CD4-positive, alpha-beta T cell (primary cell): ENCODE measurements around the gene AFF3. TPM values are rescaled to one million over a fixed set of nuclear protein-coding genes. Genes with fewer than 3 reads are reported as not detected.

ENCODE experiments used
- ATAC-seq: fragments of 200-7000 bp; cut with Tn5 transposase; one replicate; pipeline ENCODE4 v1.10.0; 2022; ENCODE audit warnings: mild to moderate bottlenecking; ENCODE audit not compliant: poor library complexity
- CTCF ChIA-PET: fragments of 350-600 bp; sonication (Branson Sonifier 250); formaldehyde crosslinking; loops from one replicate; lab custom pipeline; 2021; ENCODE audit warnings: antibody characterized with exemption, inconsistent platforms; lab: Charles Lee
- POLR2A ChIA-PET: fragments of 350-600 bp; sonication (Branson Sonifier 250); formaldehyde crosslinking; loops from one replicate; lab custom pipeline; 2021; ENCODE audit warnings: antibody characterized with exemption, inconsistent platforms; lab: Charles Lee
- DNase-seq, 14 experiments: peaks; one replicate each; pipeline ENCODE4 v3.0.0-alpha.2; 2013 to 2020; ENCODE audit warnings: mixed read lengths in 2 of 14
- H3K27ac ChIP-seq, 2 donors: one replicate each; pipeline versions ENCODE4 v1.5.1 to v1.7.0; 2013; ENCODE audit warnings: low read length in 2 of 2, low read depth in 1 of 2, mild to moderate bottlenecking in 1 of 2
- H3K27me3 ChIP-seq, 2 experiments: 1 replicate in 1 of 2; 2 replicates in 1 of 2; pipeline versions ENCODE4 v1.6.1 to v1.7.0; 2013; ENCODE audit warnings: low read length in 2 of 2, control low read depth in 1 of 2, mild to moderate bottlenecking in 1 of 2, moderate library complexity in 1 of 2; ENCODE audit not compliant: insufficient read depth in 2 of 2, control insufficient read depth in 1 of 2
- H3K36me3 ChIP-seq: one replicate; pipeline ENCODE4 v1.6.1; 2013; ENCODE audit warnings: low read length, control low read depth; ENCODE audit not compliant: insufficient read depth
- H3K4me1 ChIP-seq: one replicate; pipeline ENCODE4 v1.6.1; 2013; ENCODE audit warnings: low read length, control low read depth; ENCODE audit not compliant: insufficient read depth
- H3K4me3 ChIP-seq: one replicate; pipeline ENCODE4 v1.5.1; 2013; ENCODE audit warnings: mild to moderate bottlenecking, low read length, moderate library complexity
- H3K9me3 ChIP-seq, 2 experiments: 1 replicate in 1 of 2; 2 replicates in 1 of 2; pipeline versions ENCODE4 v1.6.1 to v1.7.0; 2013; ENCODE audit warnings: low read length in 2 of 2, mild to moderate bottlenecking in 2 of 2, control low read depth in 1 of 2, moderate library complexity in 1 of 2; ENCODE audit not compliant: control insufficient read depth in 1 of 2, insufficient read depth in 1 of 2
- H3K27ac Mint-ChIP-seq: one replicate; pipeline ENCODE4 v1.8.0; 2020; ENCODE audit warnings: mixed read lengths
- H3K27me3 Mint-ChIP-seq: one replicate; pipeline ENCODE4 v1.8.0; 2021; ENCODE audit warnings: mixed read lengths
- H3K36me3 Mint-ChIP-seq: one replicate; pipeline ENCODE4 v1.8.0; 2021; ENCODE audit warnings: low read depth, mixed read lengths
- H3K4me1 Mint-ChIP-seq: one replicate; pipeline ENCODE4 v1.8.0; 2021; ENCODE audit warnings: low read depth, mixed read lengths
- H3K4me3 Mint-ChIP-seq: one replicate; pipeline ENCODE4 v1.8.0; 2020; ENCODE audit warnings: mild to moderate bottlenecking, mixed read lengths
- H3K9me3 Mint-ChIP-seq: one replicate; pipeline ENCODE4 v1.8.0; 2020; ENCODE audit warnings: mixed read lengths
- intact Hi-C, 2 experiments: fragments of 100-400 bp; cut with DNase I in 1 of 2; cut with micrococcal nuclease in 1 of 2; formaldehyde crosslinking; loops; one replicate each; pipeline versions ENCODE4 v1.15.1 to v1.9.0; 2023 to 2025; cut with DNase I, micrococcal nuclease
- total RNA-seq, 174 experiments: library from RNA in 2 of 174; stranded (reverse) in 2 of 174; gene quantifications; one replicate each; pipeline ENCODE4 v1.2.3 and lab custom pipeline; 2021 to 2026
- TF ChIP-seq, protein P1 (sequence below): fragments of 200-600 bp; IDR thresholded peaks from one replicate; pipeline ENCODE4 v1.8.0; 2022; ENCODE audit warnings: antibody characterized with exemption, mild to moderate bottlenecking

The AFF3 gene
- total RNA-seq, 2 experiments from 2014 or later = 15.4 to 15.7 TPM

DNA sequence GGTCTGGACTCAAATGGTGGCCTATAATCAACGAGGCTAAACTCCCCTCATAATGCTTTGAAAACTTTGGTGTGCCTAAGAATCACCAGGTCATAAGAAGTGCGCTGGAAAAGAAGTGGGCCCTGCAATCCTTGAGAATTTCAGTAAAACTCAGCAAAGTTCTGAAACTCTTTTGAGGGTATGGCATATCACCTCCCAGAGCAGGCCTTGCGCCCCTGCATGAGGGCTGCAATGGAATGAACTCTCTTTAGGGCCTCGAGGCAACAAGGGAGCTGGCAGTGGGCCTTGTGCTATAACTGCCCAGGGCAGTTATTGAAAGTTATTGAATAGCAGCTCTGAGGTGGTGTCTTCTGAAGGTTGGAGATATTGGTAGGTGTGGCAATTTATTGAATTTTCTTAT lies 34.5 kb upstream of the AFF3 start:
- Mint-ChIP-seq H3K36me3 (no peaks in the 10 kb centered on the region), H3K27me3 (no peaks in the 10 kb centered on the region), H3K4me1 (no peaks in the 10 kb centered on the region), H3K27ac (no peak overlapping the region), H3K9me3 (no peaks in the 10 kb centered on the region), H3K4me3 (no peak overlapping the region)
- H3K9me3 ChIP-seq = no peaks in the 10 kb centered on the region
- no peaks in the 10 kb centered on the region for H3K4me1 ChIP-seq
- DNase-seq (no peak), ATAC-seq (no peak)
- ChIA-PET CTCF (no interaction called here), POLR2A (no interaction called here)
- H3K36me3 ChIP-seq = no peaks in the 10 kb centered on the region
- TF ChIP-seq, protein P1, sequence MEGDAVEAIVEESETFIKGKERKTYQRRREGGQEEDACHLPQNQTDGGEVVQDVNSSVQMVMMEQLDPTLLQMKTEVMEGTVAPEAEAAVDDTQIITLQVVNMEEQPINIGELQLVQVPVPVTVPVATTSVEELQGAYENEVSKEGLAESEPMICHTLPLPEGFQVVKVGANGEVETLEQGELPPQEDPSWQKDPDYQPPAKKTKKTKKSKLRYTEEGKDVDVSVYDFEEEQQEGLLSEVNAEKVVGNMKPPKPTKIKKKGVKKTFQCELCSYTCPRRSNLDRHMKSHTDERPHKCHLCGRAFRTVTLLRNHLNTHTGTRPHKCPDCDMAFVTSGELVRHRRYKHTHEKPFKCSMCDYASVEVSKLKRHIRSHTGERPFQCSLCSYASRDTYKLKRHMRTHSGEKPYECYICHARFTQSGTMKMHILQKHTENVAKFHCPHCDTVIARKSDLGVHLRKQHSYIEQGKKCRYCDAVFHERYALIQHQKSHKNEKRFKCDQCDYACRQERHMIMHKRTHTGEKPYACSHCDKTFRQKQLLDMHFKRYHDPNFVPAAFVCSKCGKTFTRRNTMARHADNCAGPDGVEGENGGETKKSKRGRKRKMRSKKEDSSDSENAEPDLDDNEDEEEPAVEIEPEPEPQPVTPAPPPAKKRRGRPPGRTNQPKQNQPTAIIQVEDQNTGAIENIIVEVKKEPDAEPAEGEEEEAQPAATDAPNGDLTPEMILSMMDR = no peak
- intact Hi-C loops = no loop called here
- no peak overlapping the region for H3K4me3 ChIP-seq
- no peak overlapping the region for H3K27ac ChIP-seq
- H3K27me3 ChIP-seq = no peaks in the 10 kb centered on the region

DNA sequence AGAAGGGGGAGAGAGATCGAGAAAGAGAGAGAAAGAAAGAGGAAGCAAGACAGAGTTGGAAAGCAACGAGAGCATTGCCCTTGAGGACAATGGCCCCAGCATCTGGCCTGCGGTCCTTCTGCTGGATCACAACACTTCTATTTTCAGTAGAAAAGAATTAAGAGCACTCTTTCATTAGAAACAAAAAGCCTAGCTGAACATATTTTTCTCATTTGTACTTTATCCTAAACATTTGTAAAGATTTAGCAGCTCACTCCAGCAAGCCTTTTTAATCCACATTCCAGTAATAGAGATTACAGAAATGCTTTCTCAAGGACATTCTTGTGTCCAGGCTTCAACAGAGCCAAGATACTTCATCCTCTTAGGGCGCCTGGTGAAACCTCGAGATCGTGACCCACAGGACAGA lies 31.6 kb upstream of the AFF3 start:
- Histone ChIP-seq H3K27me3 (no peaks in the 10 kb centered on the region), H3K4me3 (no peak overlapping the region), H3K9me3 (no peaks in the 10 kb centered on the region), H3K4me1 (no peaks in the 10 kb centered on the region), H3K27ac (no peak overlapping the region), H3K36me3 (no peaks in the 10 kb centered on the region)
- no peak for DNase-seq
- Mint-ChIP-seq H3K36me3 (no peaks in the 10 kb centered on the region), H3K4me1 (no peaks in the 10 kb centered on the region), H3K4me3 (no peak overlapping the region), H3K27me3 (no peaks in the 10 kb centered on the region), H3K27ac (no peak overlapping the region), H3K9me3 (no peaks in the 10 kb centered on the region)
- TF ChIP-seq, protein P1 = no peak
- intact Hi-C loops = no loop called here
- ChIA-PET CTCF (no interaction called here), POLR2A (no interaction called here)
- ATAC-seq = no peak

DNA sequence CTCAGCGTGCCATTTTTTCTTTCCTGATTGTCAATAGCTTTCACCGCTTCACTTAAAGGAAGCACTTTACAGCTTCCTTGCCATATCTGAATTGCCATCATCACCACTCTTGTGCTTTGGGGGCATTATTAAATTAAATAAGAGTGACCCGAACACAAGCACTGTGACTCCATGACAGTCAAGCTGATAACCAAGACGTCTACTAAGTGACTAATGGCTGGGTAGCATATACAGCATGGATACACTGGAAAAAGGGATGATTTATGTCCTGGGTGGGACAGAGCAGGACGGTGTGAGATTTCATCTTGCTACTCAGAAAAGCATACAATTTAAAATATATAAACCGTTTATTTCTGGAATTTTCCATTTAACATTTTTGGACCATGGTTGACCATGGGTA lies 24.3 kb upstream of the AFF3 start:
- ChIA-PET CTCF (no interaction called here), POLR2A (no interaction called here)
- Mint-ChIP-seq H3K9me3 (peaks cover 4% of the 10 kb centered on the region), H3K36me3 (no peaks in the 10 kb centered on the region), H3K27ac (no peak overlapping the region), H3K4me1 (no peaks in the 10 kb centered on the region), H3K4me3 (no peak overlapping the region), H3K27me3 (no peaks in the 10 kb centered on the region)
- no peak for ATAC-seq
- no peak overlapping the region for H3K27ac ChIP-seq
- no peak overlapping the region for H3K4me3 ChIP-seq
- intact Hi-C loops = no loop called here
- no peak for DNase-seq
- H3K4me1 ChIP-seq = no peaks in the 10 kb centered on the region
- TF ChIP-seq, protein P1 = no peak
- peaks cover 0 to 3% of the 10 kb centered on the region in 2 experiments for H3K9me3 ChIP-seq
- no peaks in the 10 kb centered on the region for H3K36me3 ChIP-seq
- no peaks in the 10 kb centered on the region for H3K27me3 ChIP-seq
